Suppressor macrophage treated with lipopolysaccharide for 4 hours (primary cell): Measurements from ENCODE around the gene TENT4A.

Source experiments
- DNase-seq: peaks from one replicate; pipeline ENCODE4 v3.0.0-alpha.2; 2020

The TENT4A gene

DNA sequence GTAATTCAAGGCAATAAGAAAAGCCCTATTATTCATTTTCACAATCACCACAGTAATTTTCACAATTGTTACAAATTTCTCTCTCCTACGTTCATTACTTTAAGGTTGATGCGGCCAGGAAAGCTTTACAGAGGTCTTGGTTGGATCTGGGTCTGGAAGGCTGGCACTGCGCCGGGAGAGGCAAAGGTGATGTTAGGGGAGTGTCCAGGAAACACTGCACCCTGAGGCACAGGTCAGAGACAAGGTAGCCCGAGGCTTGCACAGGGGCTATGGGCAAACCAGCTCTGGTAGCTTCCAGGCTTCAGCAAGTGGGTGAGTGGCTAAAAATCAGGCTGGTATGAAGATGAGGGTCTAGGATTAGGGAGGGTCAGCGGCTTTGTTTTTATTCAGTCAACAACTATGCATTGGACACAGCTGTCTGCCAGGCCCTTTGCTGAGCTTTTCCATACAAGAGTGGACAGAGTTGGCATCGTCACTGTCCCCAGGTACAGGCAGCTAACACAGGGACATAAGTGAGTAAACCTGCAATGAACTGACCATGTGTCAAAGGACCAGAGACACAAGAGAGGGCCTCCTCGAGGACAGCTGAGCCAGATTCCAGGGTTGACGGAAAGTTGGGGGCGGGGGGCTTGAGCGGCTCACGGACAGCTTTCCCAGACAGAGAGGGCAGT lies 12.4 kb upstream of the TENT4A start:
- no peak for DNase-seq

DNA sequence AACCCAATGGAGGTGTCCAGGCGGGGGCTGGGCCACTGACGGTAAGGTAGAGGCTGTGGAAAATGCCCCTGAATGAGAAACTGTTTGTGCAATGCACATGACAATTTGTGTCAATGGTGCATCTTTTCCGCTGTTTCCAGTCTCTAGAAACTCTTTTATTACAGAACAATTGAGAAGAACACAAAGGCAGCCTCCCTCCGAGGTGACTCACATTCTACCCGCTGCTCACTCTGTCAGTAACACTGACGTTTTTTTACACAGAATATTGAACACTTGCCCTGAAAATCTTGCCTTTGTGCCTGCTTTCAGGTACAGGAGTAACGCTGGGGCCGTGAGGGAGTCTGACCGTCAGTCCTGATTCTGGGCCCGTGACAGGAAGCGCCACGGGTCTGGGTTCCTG lies 11.7 kb upstream of the TENT4A start:
- DNase-seq, result no peak

DNA sequence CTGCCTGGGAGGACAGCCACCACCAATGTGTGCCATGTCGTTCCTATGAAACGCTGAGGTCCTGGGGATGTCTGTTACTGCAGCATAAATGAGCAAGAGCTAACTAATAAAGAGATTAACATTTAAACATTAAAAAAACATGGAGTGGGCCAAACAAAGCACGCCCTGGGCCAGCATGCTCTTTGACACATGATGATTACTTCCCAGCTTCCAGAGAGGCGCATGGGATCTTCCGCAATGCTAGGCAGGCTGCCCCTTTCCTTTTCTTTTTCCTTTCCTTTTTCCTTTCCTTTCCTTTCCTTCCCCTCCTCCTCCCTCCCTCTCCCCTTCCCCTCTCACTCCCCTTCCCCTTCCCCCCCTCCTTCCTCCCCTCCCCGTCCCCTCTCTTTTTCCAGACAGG lies 10.6 kb upstream of the TENT4A start:
- no peak for DNase-seq

- DNase-seq, result no peak
These were observed 9.4 kb upstream of the TENT4A start for GRCh38 chr5:6703806-6704205.

- no peak for DNase-seq
These were observed 8.8 kb upstream of the TENT4A start for GRCh38 chr5:6704361-6704851.

GRCh38 chr5:6705088-6705487 lies 8.1 kb upstream of the TENT4A start:
- peak; percentile 85 for DNase-seq

- no peak for DNase-seq
These were observed 7.3 kb upstream of the TENT4A start for GRCh38 chr5:6705959-6706358.

GRCh38 chr5:6707852-6708251 lies 5.4 kb upstream of the TENT4A start:
- no peak for DNase-seq

DNA sequence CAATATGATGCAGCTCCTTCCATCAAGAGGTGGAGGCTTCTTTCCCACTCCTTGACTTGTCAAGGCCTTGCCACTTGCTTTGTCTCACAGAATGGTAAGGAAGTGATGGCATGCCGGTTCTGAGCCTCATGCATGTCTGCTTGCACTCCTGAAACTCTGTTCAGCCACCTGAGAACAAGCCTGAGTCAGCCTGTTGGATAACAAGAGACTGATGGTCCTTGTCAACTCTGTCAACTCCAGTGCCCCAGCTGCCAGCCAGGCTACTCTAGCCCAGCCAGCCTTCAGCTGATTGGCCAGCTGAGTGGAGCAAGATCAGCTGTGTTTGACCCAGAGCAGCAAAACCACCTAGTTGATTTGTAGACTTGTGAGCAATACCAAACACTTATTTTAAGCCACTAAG lies 4.4 kb upstream of the TENT4A start:
- DNase-seq, result no peak

DNA sequence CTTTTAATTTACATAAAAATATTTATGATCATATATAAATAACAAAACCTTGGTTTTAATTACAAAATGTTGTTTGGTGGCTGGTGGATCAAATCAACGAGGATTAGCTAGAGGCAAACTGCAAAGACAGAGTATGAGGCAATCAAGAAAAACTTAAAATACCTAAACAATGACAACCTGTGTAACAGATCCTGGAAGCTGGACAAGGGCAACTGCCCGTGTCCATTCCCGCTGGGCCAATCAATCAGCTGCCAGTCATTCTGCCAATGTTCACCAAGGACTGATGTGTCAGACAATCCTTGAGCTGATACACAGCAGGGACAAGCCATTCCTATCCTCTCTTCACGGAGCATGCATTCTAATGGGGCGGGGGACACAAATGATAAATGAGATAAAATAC lies 3.2 kb upstream of the TENT4A start:
- no peak for DNase-seq

GRCh38 chr5:6710551-6711318 lies 2.5 kb upstream of the TENT4A start:
- DNase-seq, result no peak

GRCh38 chr5:6711409-6712141 lies 1.7 kb upstream of the TENT4A start:
- DNase-seq, result no peak

- peak; percentile 49 for DNase-seq
These were observed 1.1 kb upstream of the TENT4A start for GRCh38 chr5:6712142-6712576.

DNA sequence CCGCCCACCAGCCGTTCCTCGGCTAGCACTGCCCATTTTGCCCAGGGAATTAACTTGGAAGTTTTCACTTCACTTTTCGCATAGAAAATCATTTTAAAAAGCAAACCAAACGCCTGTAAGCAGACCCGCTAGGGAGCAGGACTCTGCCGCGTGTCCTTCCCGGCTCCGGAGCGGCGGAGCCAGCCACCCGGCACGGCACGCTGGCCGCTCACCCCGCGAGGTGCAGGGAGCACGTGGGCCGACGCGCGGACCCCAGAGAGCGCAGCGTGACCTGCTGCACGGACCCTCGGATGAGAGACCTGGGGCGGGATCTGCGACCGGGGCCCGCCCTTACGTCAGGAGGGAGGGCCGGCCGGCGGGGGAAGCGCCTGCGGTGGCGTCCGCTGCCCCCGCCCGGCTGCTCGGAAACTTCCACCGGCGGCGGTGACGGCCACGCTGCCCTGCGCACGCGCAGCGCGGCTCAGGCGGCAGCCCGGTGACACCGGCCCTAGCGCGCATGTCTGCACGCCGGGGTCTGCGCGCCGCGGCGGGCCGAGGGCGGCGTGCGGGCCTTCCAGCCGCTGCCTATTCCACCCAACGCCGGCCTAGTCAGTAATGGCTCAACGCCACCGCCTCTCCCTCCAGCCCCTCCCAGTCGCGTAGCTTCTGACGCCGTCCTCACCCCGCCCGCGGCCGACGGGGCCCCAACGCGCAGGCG lies 507 bp upstream of the TENT4A start:
- peak; percentile 99 for DNase-seq

GRCh38 chr5:6714226-6715041 lies 1.2 kb downstream of the TENT4A start:
- peak; percentile 49 for DNase-seq

DNA sequence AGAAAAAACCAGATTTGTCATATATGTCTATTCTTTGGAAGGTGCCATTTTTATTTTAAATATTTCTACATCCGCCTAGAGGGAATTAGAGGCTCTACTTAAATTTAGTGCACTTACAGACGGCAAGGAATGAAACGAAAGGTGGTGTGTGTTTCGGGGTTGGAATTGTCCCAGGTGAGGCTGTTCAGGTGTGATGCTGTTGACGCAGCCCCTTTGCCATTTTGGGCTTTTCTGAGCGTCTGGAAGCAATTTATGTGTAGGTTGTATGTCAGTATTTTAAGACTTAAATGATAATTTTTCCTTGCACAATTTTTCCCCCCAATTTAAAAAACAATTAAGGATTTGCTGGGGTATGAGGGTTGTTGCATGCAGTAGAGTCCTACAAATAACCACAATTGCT lies 2.0 kb downstream of the TENT4A start:
- no peak for DNase-seq

- DNase-seq, result no peak
These were observed 2.8 kb downstream of the TENT4A start for GRCh38 chr5:6715758-6716628.

GRCh38 chr5:6716629-6717149 lies 3.5 kb downstream of the TENT4A start:
- DNase-seq, result no peak

GRCh38 chr5:6717247-6717646 lies 4.0 kb downstream of the TENT4A start:
- DNase-seq, result no peak

GRCh38 chr5:6717687-6718086 lies 4.5 kb downstream of the TENT4A start:
- DNase-seq, result no peak

- DNase-seq, result no peak
These were observed 5.0 kb downstream of the TENT4A start for GRCh38 chr5:6718161-6718681.
